ENCODE data around the gene STK17A.

The STK17A gene

GRCh38 chr7:43637114-43637806, 54.4 kb downstream of the STK17A start:
- DNase-seq = no peak

GRCh38 chr7:43639858-43640491, 57.1 kb downstream of the STK17A start:
- no peak for DNase-seq

GRCh38 chr7:43640679-43641078, 57.8 kb downstream of the STK17A start:
- no peak for DNase-seq

- DNase-seq = no peak
Measured at GRCh38 chr7:43642897-43643630, 60.2 kb downstream of the STK17A start.

- no peak for DNase-seq
Measured at GRCh38 chr7:43643846-43644245, 60.9 kb downstream of the STK17A start.

GRCh38 chr7:43645699-43646226, 62.9 kb downstream of the STK17A start:
- DNase-seq = no peak

GRCh38 chr7:43646603-43647338, 63.9 kb downstream of the STK17A start:
- no peak for DNase-seq

GRCh38 chr7:43647339-43647672, 64.4 kb downstream of the STK17A start:
- no peak for DNase-seq

GRCh38 chr7:43647673-43648472, 65.0 kb downstream of the STK17A start:
- DNase-seq = no peak

- DNase-seq = no peak
Measured at GRCh38 chr7:43648473-43649406, 65.8 kb downstream of the STK17A start.

GRCh38 chr7:43649755-43650274, 66.9 kb downstream of the STK17A start:
- no peak for DNase-seq

GRCh38 chr7:43650457-43651052, 67.6 kb downstream of the STK17A start:
- no peak for DNase-seq

- DNase-seq = no peak
Measured at GRCh38 chr7:43652364-43652763, 69.5 kb downstream of the STK17A start.

- DNase-seq = no peak
Measured at GRCh38 chr7:43653466-43653865, 70.6 kb downstream of the STK17A start.

- no peak for DNase-seq
Measured at GRCh38 chr7:43653891-43654504, 71.1 kb downstream of the STK17A start.

- no peak for DNase-seq
Measured at GRCh38 chr7:43655584-43655983, 72.7 kb downstream of the STK17A start.

- DNase-seq = no peak
Measured at GRCh38 chr7:43656997-43657396, 74.1 kb downstream of the STK17A start.

GRCh38 chr7:43658718-43659548, 76.0 kb downstream of the STK17A start:
- DNase-seq = no peak

- no peak for DNase-seq
Measured at GRCh38 chr7:43659549-43659896, 76.6 kb downstream of the STK17A start.

Measured in stimulated activated CD4-positive, alpha-beta T cell treated with anti-CD3 and anti-CD28 coated beads, Interleukin-12 subunit alpha, Interleukin-12 subunit beta, amount 100 ng/mL, for 4 hours (primary cell).